CD4-positive, alpha-beta T cell treated with Interleukin-12 subunit alpha and Interleukin-12 subunit beta, for 1 hour (primary cell): ENCODE data around the gene CD244.
"Not testable (repeated sequence)": the region's sequence is repeated elsewhere in the genome, so short reads cannot be mapped to it uniquely, and the experiment has no call there.

ENCODE experiments used
- DNase-seq: peaks from one replicate; pipeline ENCODE4 v3.0.0-alpha.2; 2020

CD244 gene, protein sequence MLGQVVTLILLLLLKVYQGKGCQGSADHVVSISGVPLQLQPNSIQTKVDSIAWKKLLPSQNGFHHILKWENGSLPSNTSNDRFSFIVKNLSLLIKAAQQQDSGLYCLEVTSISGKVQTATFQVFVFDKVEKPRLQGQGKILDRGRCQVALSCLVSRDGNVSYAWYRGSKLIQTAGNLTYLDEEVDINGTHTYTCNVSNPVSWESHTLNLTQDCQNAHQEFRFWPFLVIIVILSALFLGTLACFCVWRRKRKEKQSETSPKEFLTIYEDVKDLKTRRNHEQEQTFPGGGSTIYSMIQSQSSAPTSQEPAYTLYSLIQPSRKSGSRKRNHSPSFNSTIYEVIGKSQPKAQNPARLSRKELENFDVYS

GRCh38 chr1:160862203-160863060 is at the start of gene CD244:
Gene CD244, minus strand, starts transcription at chr1:160862887. Its CDS starts 210 bp downstream, at chr1:160862677.
- peak; percentile 65 for DNase-seq

- DNase-seq = no peak
These were observed 49.2 kb upstream of the CD244 start for GRCh38 chr1:160911925-160912324.

- no peak for DNase-seq
These were observed 48.8 kb upstream of the CD244 start for GRCh38 chr1:160911441-160911840.

- DNase-seq = no peak
These were observed 47.6 kb upstream of the CD244 start for GRCh38 chr1:160910170-160910750.

DNA sequence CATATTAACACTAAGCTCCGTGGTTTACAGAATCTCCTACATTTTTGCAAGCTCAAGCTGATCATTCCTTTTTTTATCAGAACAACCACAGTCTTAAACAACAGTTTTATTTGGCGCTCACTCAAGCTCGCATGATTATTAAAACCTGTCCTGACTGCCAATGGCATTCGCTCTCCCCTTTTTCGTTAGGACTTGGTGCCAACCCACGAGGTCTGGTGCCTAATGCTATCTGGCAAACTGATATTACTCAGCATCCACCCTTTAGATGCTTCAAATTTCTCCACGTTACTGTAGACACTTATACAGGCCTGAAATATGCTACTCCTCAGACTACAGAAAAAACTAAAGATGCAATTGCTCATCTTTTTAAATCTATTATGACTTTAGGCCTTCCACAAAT is 45.3 kb upstream of the CD244 start:
- DNase-seq = no peak

GRCh38 chr1:160905617-160905989 is 42.9 kb upstream of the CD244 start:
- no peak for DNase-seq

DNA sequence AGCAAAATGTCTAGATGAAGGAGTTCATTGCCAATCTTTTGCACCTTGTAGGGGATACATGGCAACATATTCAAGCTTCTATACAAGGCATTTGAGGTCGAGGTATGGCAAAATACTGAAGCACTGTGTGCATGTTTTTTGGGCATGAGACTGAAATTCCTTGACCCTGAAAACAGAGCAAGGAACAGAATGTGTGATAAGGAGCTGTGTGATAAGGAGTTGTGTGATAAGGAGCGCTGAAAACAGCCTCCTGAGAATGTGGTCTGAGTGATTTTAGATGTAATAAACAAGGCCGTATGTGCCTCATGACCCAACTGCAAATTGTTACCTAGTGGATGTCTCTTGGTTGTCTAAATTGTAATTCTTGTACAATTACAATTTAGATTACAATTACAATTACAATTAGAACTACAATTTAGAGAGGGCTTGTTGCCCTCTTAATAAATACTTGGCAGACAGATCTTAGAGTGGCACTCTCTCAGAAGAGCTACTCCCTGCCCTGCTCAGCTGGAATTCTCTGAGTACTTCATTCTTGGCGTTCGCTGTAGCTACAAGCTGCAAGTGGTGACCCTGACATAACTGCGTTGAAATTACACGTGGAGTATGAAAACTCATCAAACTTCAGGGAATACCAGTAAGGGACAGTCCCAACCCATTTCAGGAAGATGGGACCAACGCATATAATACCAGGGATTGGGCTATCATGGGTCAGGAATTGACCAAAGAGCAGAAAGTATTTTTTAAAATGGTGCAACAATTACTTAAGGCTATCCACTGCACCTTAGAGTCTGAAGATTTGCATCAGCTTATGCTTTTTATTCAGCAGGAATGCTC is 42.3 kb upstream of the CD244 start:
- no peak for DNase-seq

DNA sequence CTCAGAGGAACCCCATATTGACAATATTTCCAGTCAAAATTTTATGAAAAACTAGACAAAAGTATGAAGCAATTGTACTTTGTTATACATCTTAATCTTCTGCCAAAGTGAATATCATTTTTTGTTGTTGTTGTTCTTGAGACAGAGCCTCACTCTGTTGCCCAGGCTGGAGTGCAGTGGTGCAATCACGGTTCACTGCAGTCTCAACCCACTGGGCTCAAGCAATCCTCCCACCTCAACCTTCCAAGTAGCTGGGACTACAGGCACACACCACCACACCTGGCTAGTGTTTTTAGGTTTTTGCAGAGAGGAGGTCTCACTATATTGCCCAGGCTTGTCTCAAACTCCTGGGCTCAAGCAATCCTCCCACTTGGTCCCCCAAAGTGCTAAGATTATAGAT is 39.6 kb upstream of the CD244 start:
- DNase-seq = not testable (repeated sequence)

- no peak for DNase-seq
These were observed 39.1 kb upstream of the CD244 start for GRCh38 chr1:160901768-160902167.

DNA sequence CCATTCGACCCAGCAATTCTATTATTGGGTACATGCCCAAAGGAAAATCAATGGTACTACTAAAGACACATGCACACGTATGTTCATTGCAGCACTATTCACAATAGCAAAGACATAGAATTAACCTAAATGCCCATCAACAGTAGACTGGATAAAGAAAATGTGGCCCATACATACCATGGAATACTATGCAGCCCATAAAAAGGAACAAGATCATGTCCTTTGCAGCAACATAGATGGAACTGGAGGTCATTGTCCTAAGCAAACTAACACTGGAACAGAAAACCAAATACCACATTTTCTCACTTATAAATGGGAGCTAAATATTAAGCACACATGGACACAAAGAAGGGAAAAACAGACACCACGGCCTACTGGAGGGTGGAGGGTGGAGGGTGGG is 38.0 kb upstream of the CD244 start:
- not testable (repeated sequence) for DNase-seq

GRCh38 chr1:160894368-160895135 is 31.9 kb upstream of the CD244 start:
- DNase-seq = not testable (repeated sequence)

DNA sequence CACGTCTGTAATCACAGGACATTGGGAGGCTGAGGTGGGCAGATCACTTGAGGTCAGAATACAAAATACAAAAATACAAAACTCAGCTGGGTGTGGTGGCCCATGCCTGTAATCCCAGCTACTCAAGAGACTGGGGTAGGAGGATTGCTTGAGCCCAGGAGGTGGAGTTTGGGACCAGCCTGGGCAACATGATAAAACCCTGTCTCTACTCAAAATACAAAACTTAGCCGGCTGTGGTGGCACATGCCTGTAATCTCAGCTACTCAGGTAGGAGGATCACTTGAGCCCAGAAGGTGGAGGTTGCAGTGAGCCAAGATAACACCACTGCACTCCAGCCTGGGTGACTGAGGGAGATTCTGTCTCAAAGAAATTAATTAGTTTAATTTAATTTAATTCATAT is 28.8 kb upstream of the CD244 start:
- no peak for DNase-seq

- no peak for DNase-seq
These were observed 26.2 kb upstream of the CD244 start for GRCh38 chr1:160888926-160889325.

GRCh38 chr1:160887071-160887470 is 24.4 kb upstream of the CD244 start:
- no peak for DNase-seq

DNA sequence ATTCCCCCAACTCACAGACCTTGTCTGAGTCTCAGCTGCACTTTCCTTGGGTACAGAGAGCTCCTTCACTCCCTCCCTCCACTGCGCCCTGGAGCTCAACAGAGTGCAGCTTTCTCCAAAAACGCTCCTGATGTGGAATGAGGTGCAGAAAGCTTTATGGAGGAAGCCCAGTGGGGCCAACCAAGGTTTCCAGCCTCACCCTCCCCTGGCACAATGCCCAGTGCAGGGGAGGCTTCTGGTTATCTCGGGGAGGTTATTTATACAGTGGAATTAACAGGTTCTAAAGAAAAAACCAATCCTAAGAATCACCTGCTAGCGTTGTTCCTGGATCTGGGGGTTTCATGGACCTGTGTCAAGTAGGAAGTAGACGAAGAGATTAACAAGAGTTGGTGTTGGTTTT is 22.4 kb upstream of the CD244 start, which contains the start of gene ITLN1:
TSS of gene ITLN1 (minus strand) at position 139 of the 400 bp plus-strand sequence. CDS start 303 bp downstream, outside the sequence.
- DNase-seq = no peak

GRCh38 chr1:160884579-160884978 is 21.9 kb upstream of the CD244 start:
- no peak for DNase-seq

- DNase-seq = no peak
These were observed 21.2 kb upstream of the CD244 start for GRCh38 chr1:160883581-160884513.

- no peak for DNase-seq
These were observed 19.9 kb upstream of the CD244 start for GRCh38 chr1:160882582-160882981.

DNA sequence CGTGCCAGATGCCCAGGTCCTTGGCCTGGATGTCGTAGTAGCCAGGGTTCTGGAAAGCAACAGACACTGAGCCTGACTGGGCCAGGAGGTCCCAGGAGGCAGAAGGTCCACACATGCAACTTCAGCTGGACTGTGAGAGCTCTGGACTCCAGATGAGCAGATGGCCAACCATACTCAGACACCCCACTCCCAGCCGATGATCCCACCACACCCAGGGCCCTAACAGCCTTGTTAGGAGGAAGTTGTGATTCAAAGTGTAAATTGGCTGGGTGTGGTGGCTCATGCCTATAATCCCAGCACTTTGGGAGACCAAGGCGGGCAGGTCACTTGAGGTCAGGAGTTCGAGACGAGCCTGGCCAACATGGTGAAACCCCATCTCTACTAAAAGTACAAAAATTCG is 18.6 kb upstream of the CD244 start:
- not testable (repeated sequence) for DNase-seq

DNA sequence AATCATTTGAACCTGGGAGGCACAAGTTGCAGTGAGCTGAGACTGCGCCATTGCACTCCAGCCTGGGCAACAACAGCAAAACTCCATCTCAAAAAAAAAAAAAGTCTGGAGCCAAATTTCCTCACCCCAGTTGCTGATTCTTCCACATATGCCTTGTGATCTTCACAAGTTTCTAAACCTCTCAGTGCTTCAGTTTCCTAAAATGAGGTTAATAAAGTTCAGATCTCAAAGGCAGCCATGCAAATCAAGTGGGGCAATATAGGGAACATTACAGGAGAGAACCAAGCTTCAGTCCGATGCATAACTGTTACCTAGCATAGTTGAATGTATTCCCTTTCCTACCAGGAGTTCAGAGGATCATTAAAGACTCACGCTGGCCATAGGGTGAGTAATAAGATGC is 17.5 kb upstream of the CD244 start:
- DNase-seq = no peak

GRCh38 chr1:160879056-160879455 is 16.4 kb upstream of the CD244 start:
- DNase-seq = peak; percentile 35
